GM10248 (cell line): ENCODE data around the gene TXLNB.
"Not testable (repeated sequence)": the region's sequence is repeated elsewhere in the genome, so short reads cannot be mapped to it uniquely, and the experiment has no call there.

Experiments used
- CTCF ChIA-PET: fragments of 300-600 bp; sonication (Branson Sonifier 250); formaldehyde crosslinking; extraction: SDS; loops from one replicate; lab custom pipeline; 2021; ENCODE audit warnings: antibody characterized with exemption; lab: Yijun Ruan, JAX
- POLR2A ChIA-PET: fragments of 350-650 bp; sonication (Branson Sonifier 250); formaldehyde crosslinking; extraction: SDS; loops from one replicate; lab custom pipeline; 2020; ENCODE audit warnings: antibody characterized with exemption; lab: Yijun Ruan, JAX
- DNase-seq: peaks from one replicate; pipeline ENCODE4 v3.0.0; 2012; ENCODE audit errors: extremely low spot score
- CTCF ChIP-seq: IDR thresholded peaks from 2 replicates; pipeline ENCODE4 v1.5.1; 2012; ENCODE audit warnings: mild to moderate bottlenecking, low read depth; ENCODE audit errors: extremely low read depth, missing control alignments, control extremely low read depth

The TXLNB gene

GRCh38 chr6:139290787-139291311 lies 949 bp downstream of the TXLNB start:
- TF ChIP-seq CTCF, result no peak
- DNase-seq, result peak; percentile 81
- ChIA-PET POLR2A (interaction anchor here (1.3 kb wide), 1 partner anchor 84 kb away, joined by 6 read pairs; the partner anchor contains the start of gene CITED2), CTCF (interaction anchor here (1.0 to 2.3 kb wide), 7 partner anchors 11 to 40 kb away, joined by 3 to 9 read pairs (median 4); no protein-coding TSS in a partner anchor)

- no peak for DNase-seq
- no peak for TF ChIP-seq CTCF
- POLR2A ChIA-PET, result no interaction called here
- CTCF ChIA-PET, result no interaction called here
Observed at GRCh38 chr6:139289233-139289632, 2.6 kb downstream of the TXLNB start.

GRCh38 chr6:139288496-139289040 lies 3.2 kb downstream of the TXLNB start:
- POLR2A ChIA-PET, result no interaction called here
- no peak for TF ChIP-seq CTCF
- no peak for DNase-seq
- CTCF ChIA-PET, result interaction anchor here (0.8 to 2.7 kb wide), 3 partner anchors 9 to 154 kb away, joined by 3 to 12 read pairs (median 6); no protein-coding TSS in a partner anchor

GRCh38 chr6:139287868-139288267 lies 3.9 kb downstream of the TXLNB start:
- ChIA-PET POLR2A (no interaction called here), CTCF (interaction anchor here (0.8 to 2.7 kb wide), 3 partner anchors 9 to 153 kb away, joined by 3 to 12 read pairs (median 6); no protein-coding TSS in a partner anchor)
- no peak for DNase-seq
- no peak for TF ChIP-seq CTCF

GRCh38 chr6:139286438-139286837 lies 5.4 kb downstream of the TXLNB start:
- DNase-seq, POLR2A ChIA-PET: not testable (repeated sequence)
- CTCF ChIA-PET, result interaction anchor here (1.2 to 2.7 kb wide), 2 partner anchors 16 to 17 kb away, joined by 3 to 12 read pairs; no protein-coding TSS in a partner anchor

GRCh38 chr6:139285590-139285989 lies 6.2 kb downstream of the TXLNB start:
- ChIA-PET CTCF (no interaction called here), POLR2A (no interaction called here)
- no peak for TF ChIP-seq CTCF
- no peak for DNase-seq

- POLR2A ChIA-PET, result no interaction called here
- no peak for DNase-seq
- CTCF ChIA-PET, result no interaction called here
- no peak for TF ChIP-seq CTCF
Observed at GRCh38 chr6:139284789-139285188, 7.0 kb downstream of the TXLNB start.
